ENCODE data around the gene LIME1. TPM values are rescaled to one million over a fixed set of nuclear protein-coding genes. Genes with fewer than 3 reads are reported as not detected.
"Not testable (repeated sequence)": the region's sequence is repeated elsewhere in the genome, so short reads cannot be mapped to it uniquely, and the experiment has no call there.

LIME1 gene
- total RNA-seq, 1 donor from 2014 or later, result 7.3 TPM

- no peak for DNase-seq (ENCODE audit: low spot score)
These were observed 34.7 kb downstream of the LIME1 start for GRCh38 chr20:63771046-63771707.

- no peak for DNase-seq (ENCODE audit: low spot score)
These were observed 36.5 kb downstream of the LIME1 start for GRCh38 chr20:63772781-63773518.

- no peak for DNase-seq (ENCODE audit: low spot score)
These were observed 37.2 kb downstream of the LIME1 start for GRCh38 chr20:63773571-63774241.

GRCh38 chr20:63774306-63774705 is 37.8 kb downstream of the LIME1 start:
- no peak for DNase-seq (ENCODE audit: low spot score)

GRCh38 chr20:63775096-63775978 is 38.9 kb downstream of the LIME1 start:
- no peak for DNase-seq (ENCODE audit: low spot score)

GRCh38 chr20:63776875-63777274 is 40.4 kb downstream of the LIME1 start:
- DNase-seq (ENCODE audit: low spot score), result not testable (repeated sequence)

- no peak for DNase-seq (ENCODE audit: low spot score)
These were observed 41.1 kb downstream of the LIME1 start for GRCh38 chr20:63777614-63778013.

- DNase-seq (ENCODE audit: low spot score), result no peak
These were observed 41.7 kb downstream of the LIME1 start for GRCh38 chr20:63778034-63778752.

- DNase-seq (ENCODE audit: low spot score), result no peak
These were observed 42.4 kb downstream of the LIME1 start for GRCh38 chr20:63778857-63779256.

GRCh38 chr20:63781181-63781580 is 44.7 kb downstream of the LIME1 start:
- DNase-seq (ENCODE audit: low spot score), result no peak

- DNase-seq (ENCODE audit: low spot score), result no peak
These were observed 45.6 kb downstream of the LIME1 start for GRCh38 chr20:63782051-63782471.

GRCh38 chr20:63782521-63782971 is 46.1 kb downstream of the LIME1 start:
- no peak for DNase-seq (ENCODE audit: low spot score)

- DNase-seq (ENCODE audit: low spot score), result no peak
These were observed 47.5 kb downstream of the LIME1 start for GRCh38 chr20:63783970-63784369.

- no peak for DNase-seq (ENCODE audit: low spot score)
These were observed 49.2 kb downstream of the LIME1 start for GRCh38 chr20:63785691-63786131.

- no peak for DNase-seq (ENCODE audit: low spot score)
These were observed 50.8 kb downstream of the LIME1 start for GRCh38 chr20:63787302-63787701.

GRCh38 chr20:63787749-63788148 is 51.3 kb downstream of the LIME1 start:
- no peak for DNase-seq (ENCODE audit: low spot score)

Other genes with a start within 250 kb of the LIME1 start
- gene EEF1A2, start 237.6 kb upstream of the LIME1 start, total RNA-seq, result 20.2 TPM
- 507 TPM for gene PPDPF, start 215.9 kb upstream of the LIME1 start, total RNA-seq
- gene PTK6, start 199.3 kb upstream of the LIME1 start, total RNA-seq, result 55.1 TPM
- gene SRMS, start 188.9 kb upstream of the LIME1 start, total RNA-seq, result 0.26 TPM
- gene FNDC11, start 182.5 kb upstream of the LIME1 start, total RNA-seq, result 1.6 TPM
- 35.6 TPM for gene HELZ2, start 162.4 kb upstream of the LIME1 start, total RNA-seq
- 13.3 TPM for gene GMEB2, start 109.6 kb upstream of the LIME1 start, total RNA-seq
- 16.5 TPM for gene STMN3, start 83.2 kb upstream of the LIME1 start, total RNA-seq
- gene RTEL1, start 78.4 kb upstream of the LIME1 start, total RNA-seq, result 45.9 TPM
- gene TNFRSF6B, start 40.0 kb upstream of the LIME1 start, total RNA-seq, result 19.8 TPM
- 69.8 TPM for gene ARFRP1, start 28.7 kb upstream of the LIME1 start, total RNA-seq
- gene ZGPAT, start 28.6 kb upstream of the LIME1 start, total RNA-seq, result 29.4 TPM
- gene SLC2A4RG, start 3.1 kb downstream of the LIME1 start, total RNA-seq, result 93.6 TPM
- gene ZBTB46, start 94.6 kb downstream of the LIME1 start, total RNA-seq, result 10.2 TPM
- not detected for gene ABHD16B, start 124.8 kb downstream of the LIME1 start, total RNA-seq
- 85.4 TPM for gene TPD52L2, start 128.6 kb downstream of the LIME1 start, total RNA-seq
- gene DNAJC5, start 158.5 kb downstream of the LIME1 start, total RNA-seq, result 52.4 TPM
- 47.6 TPM for gene UCKL1, start 219.8 kb downstream of the LIME1 start, total RNA-seq
- 31.2 TPM for gene ZNF512B, start 233.3 kb downstream of the LIME1 start, total RNA-seq
- gene SAMD10, start 243.0 kb downstream of the LIME1 start, total RNA-seq, result 17.4 TPM
- gene PRPF6, start 244.5 kb downstream of the LIME1 start, total RNA-seq, result 75.0 TPM

Data from ureter (tissue), 1 donor.